HepG2 (cell line): ENCODE data around the gene MMP25. TPM values are rescaled to one million over a fixed set of nuclear protein-coding genes. Genes with fewer than 3 reads are reported as not detected.

ENCODE experiments used
- GFI1 ChIP-seq: sonication (generic); formaldehyde crosslinking; IDR thresholded peaks from 2 replicates; pipeline ENCODE4 v1.5.0; 2020; ENCODE audit warnings: missing genetic modification reagents, mild to moderate bottlenecking, borderline replicate concordance
- IKZF4 ChIP-seq: sonication (generic); formaldehyde crosslinking; IDR thresholded peaks from 2 replicates; pipeline ENCODE4 v1.5.1; 2020; ENCODE audit warnings: borderline replicate concordance, mild to moderate bottlenecking, low read depth, missing genetic modification reagents; ENCODE audit errors: not compliant biosample characterization
- KLF9 ChIP-seq: IDR thresholded peaks from 2 replicates; pipeline ENCODE4 v1.6.1; 2016; ENCODE audit warnings: low read depth
- MAZ ChIP-seq, 2 experiments: sonication (generic) in 1 of 2; formaldehyde crosslinking in 1 of 2; IDR thresholded peaks; 2 replicates each; pipeline versions ENCODE4 v1.5.0 to v1.6.1; 2012 to 2020; ENCODE audit warnings: low read depth in 2 of 2, mild to moderate bottlenecking in 2 of 2, borderline replicate concordance in 1 of 2, improper control_type of control experiment in 1 of 2, low read length in 1 of 2, missing genetic modification reagents in 1 of 2, moderate library complexity in 1 of 2
- NFIB ChIP-seq: sonication (generic); formaldehyde crosslinking; IDR thresholded peaks from 2 replicates; pipeline ENCODE4 v1.9.0; 2021; ENCODE audit warnings: missing genetic modification reagents, mild to moderate bottlenecking, borderline replicate concordance
- SETDB1 ChIP-seq: sonication (generic); formaldehyde crosslinking; IDR thresholded peaks from 2 replicates; pipeline ENCODE4 v1.5.1; 2020; ENCODE audit warnings: missing genetic modification reagents, mild to moderate bottlenecking, borderline replicate concordance
- SIX4 ChIP-seq: sonication (generic); formaldehyde crosslinking; IDR thresholded peaks from 2 replicates; pipeline ENCODE4 v1.4.0; 2020; ENCODE audit warnings: missing genetic modification reagents
- SMAD9 ChIP-seq: sonication (generic); formaldehyde crosslinking; IDR thresholded peaks from 2 replicates; pipeline ENCODE4 v1.5.1; 2020; ENCODE audit warnings: mild to moderate bottlenecking, missing genetic modification reagents
- TCF12 ChIP-seq, 2 experiments: fragments of 450-650 bp in 1 of 2; sonication (generic) in 1 of 2; formaldehyde crosslinking in 1 of 2; IDR thresholded peaks; 2 replicates each; pipeline versions ENCODE4 v1.6.1 to v1.8.0; 2017 to 2022; ENCODE audit warnings: antibody characterized with exemption in 1 of 2, mild to moderate bottlenecking in 1 of 2, missing genetic modification reagents in 1 of 2, moderate library complexity in 1 of 2
- ZBTB46 ChIP-seq: sonication (generic); formaldehyde crosslinking; IDR thresholded peaks from 2 replicates; pipeline ENCODE4 v1.4.0; 2020; ENCODE audit warnings: mild to moderate bottlenecking, missing genetic modification reagents, borderline replicate concordance
- ZBTB8A ChIP-seq: sonication (generic); formaldehyde crosslinking; IDR thresholded peaks from 2 replicates; pipeline ENCODE4 v1.4.0; 2020; ENCODE audit warnings: mild to moderate bottlenecking, low read depth, missing genetic modification reagents, borderline replicate concordance
- ZFP82 ChIP-seq: sonication (generic); formaldehyde crosslinking; IDR thresholded peaks from 2 replicates; pipeline ENCODE4 v1.5.1; 2020; ENCODE audit warnings: mild to moderate bottlenecking, missing genetic modification reagents, borderline replicate concordance
- ZFYVE20 ChIP-seq: sonication (generic); formaldehyde crosslinking; IDR thresholded peaks from 2 replicates; pipeline ENCODE4 v1.8.0; 2023; ENCODE audit warnings: low read depth, mild to moderate bottlenecking, moderate library complexity, missing genetic modification reagents, borderline replicate concordance
- ZNF10 ChIP-seq: sonication (generic); formaldehyde crosslinking; IDR thresholded peaks from 2 replicates; pipeline ENCODE4 v1.4.0; 2020; ENCODE audit warnings: mild to moderate bottlenecking, low read depth, missing genetic modification reagents, borderline replicate concordance
- ZNF350 ChIP-seq: sonication (generic); formaldehyde crosslinking; IDR thresholded peaks from 2 replicates; pipeline ENCODE4 v1.4.0; 2020; ENCODE audit warnings: mild to moderate bottlenecking, low read depth, missing genetic modification reagents, borderline replicate concordance
- ZNF75D ChIP-seq: sonication (generic); formaldehyde crosslinking; IDR thresholded peaks from 2 replicates; pipeline ENCODE4 v1.8.1; 2023; ENCODE audit warnings: missing genetic modification reagents, mild to moderate bottlenecking, borderline replicate concordance
- ZNF777 ChIP-seq: sonication (generic); formaldehyde crosslinking; IDR thresholded peaks from 2 replicates; pipeline ENCODE4 v1.4.0; 2020; ENCODE audit warnings: missing genetic modification reagents
- polyA plus RNA-seq, 8 experiments: library from polyadenylated mRNA; depleted of rRNA in 3 of 8; stranded (reverse) in 7 of 8; unstranded in 1 of 8; fragments of >200 nt; fragmentation: Illumina TruSeq in 4 of 8; extraction: Trizol in 4 of 8; gene quantifications; 2 replicates each; pipeline versions ENCODE4 v1.2.1 to v1.2.3, GENCODE V29; 2011 to 2016; ENCODE audit warnings: low read depth in 4 of 8, missing spikeins in 1 of 8, mixed read lengths in 1 of 8; ENCODE audit not compliant: insufficient read depth in 1 of 8
- total RNA-seq, 5 experiments: library from RNA; depleted of rRNA; stranded (reverse); fragments of >200 nt; fragmentation: Illumina TruSeq; extraction: Trizol; gene quantifications; 2 replicates each; pipeline ENCODE4 v1.2.3, GENCODE V29; 2016; ENCODE audit warnings: low read depth in 1 of 5
- TF ChIP-seq, protein P1 (sequence below): sonication (generic); formaldehyde crosslinking; IDR thresholded peaks from 2 replicates; pipeline ENCODE4 v1.5.0; 2020; ENCODE audit warnings: mild to moderate bottlenecking, missing genetic modification reagents, borderline replicate concordance
- TF ChIP-seq, protein P2 (sequence below): sonication (generic); formaldehyde crosslinking; IDR thresholded peaks from 2 replicates; pipeline ENCODE4 v1.4.0; 2020; ENCODE audit warnings: missing genetic modification reagents, borderline replicate concordance

MMP25 gene
- total and polyA plus RNA-seq, 2 of the 13 experiments (the other 11 are each of a cell fraction or from before 2014, with no cell fraction given): 0.04 to 0.08 TPM

DNA sequence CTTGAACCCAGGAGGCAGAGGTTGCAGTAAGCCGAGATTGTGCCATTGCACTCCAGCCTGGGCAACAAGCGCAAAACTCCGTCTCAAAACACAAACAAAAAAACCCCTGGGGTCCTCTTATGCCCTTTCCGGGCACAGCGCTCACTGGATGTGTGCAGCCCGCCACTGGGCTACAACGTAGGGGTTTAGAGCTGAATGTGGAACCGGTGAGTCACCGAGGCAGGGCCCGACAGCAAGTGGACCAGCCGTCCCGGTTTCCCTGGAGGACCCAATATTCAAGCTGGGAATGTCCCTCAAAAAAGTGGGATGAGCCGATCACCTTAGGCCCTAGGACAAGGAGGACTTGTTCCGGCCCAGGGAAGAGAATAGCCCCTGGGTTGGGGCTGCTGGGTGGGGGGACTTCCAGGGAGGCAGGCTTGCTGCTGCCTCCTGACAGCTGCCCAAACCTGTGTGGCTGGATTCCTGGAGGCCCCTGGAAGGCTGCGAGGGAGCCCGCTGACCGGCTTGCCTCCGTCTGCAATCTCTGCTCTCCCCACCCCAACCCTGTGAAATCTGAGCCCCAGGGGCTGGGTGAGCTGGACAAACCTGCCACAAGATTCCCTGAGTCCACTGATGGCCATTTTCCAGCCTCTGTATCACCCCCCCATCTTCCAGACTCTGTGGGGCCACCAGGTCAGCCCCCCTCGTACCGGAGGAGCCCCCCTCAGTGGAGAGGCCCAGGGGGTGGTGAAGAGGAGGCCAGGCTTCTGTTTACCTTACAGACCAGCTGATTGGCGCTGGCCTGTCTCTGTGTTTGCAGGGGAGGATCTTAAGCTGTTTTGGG, 36.6 kb upstream of the MMP25 start (continued):
- TF ChIP-seq ZNF350 (CRISPR knock-in tag): no peak
- no peak for TF ChIP-seq ZNF10 (CRISPR knock-in tag)
- 0 out of 2 replicates have a peak, but pooled peaks have one; percentile 30 for TF ChIP-seq ZNF777 (CRISPR knock-in tag)
- TF ChIP-seq MAZ (IDR thresholded peaks at IDR 0.05; ENCODE audit: borderline replicate concordance, low read depth, low read length): no peak
- no peak for TF ChIP-seq MAZ (CRISPR knock-in tag; IDR thresholded peaks at IDR 0.05; ENCODE audit: low read depth)
- TF ChIP-seq ZNF75D: no peak
- TF ChIP-seq, protein P1, sequence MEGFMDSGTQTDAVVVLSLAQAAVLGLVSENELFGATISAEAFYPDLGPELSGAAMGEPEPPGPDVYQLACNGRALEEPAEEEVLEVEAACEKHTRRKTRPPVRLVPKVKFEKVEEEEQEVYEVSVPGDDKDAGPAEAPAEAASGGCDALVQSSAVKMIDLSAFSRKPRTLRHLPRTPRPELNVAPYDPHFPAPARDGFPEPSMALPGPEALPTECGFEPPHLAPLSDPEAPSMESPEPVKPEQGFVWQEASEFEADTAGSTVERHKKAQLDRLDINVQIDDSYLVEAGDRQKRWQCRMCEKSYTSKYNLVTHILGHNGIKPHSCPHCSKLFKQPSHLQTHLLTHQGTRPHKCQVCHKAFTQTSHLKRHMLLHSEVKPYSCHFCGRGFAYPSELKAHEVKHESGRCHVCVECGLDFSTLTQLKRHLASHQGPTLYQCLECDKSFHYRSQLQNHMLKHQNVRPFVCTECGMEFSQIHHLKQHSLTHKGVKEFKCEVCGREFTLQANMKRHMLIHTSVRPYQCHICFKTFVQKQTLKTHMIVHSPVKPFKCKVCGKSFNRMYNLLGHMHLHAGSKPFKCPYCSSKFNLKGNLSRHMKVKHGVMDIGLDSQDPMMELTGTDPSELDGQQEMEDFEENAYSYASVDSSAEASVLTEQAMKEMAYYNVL (CRISPR knock-in tag): no peak; the same call in 1 of the 2 replicates
- peak; percentile 78; the same call in 1 of the 2 replicates for TF ChIP-seq SIX4 (CRISPR knock-in tag)
- no peak for TF ChIP-seq ZFYVE20 (CRISPR knock-in tag)
- no peak for TF ChIP-seq NFIB (CRISPR knock-in tag)
- TF ChIP-seq ZBTB46 (CRISPR knock-in tag): no peak
- no peak for TF ChIP-seq KLF9
- peak; percentile 88 for TF ChIP-seq GFI1 (CRISPR knock-in tag)
- TF ChIP-seq TCF12 (IDR thresholded peaks at IDR 0.05): no peak
- no peak for TF ChIP-seq TCF12 (CRISPR knock-in tag; IDR thresholded peaks at IDR 0.05)
- TF ChIP-seq ZBTB8A (CRISPR knock-in tag): no peak
- peak; percentile 60; the same call in 1 of the 2 replicates for TF ChIP-seq ZFP82 (CRISPR knock-in tag)
- TF ChIP-seq, protein P2, sequence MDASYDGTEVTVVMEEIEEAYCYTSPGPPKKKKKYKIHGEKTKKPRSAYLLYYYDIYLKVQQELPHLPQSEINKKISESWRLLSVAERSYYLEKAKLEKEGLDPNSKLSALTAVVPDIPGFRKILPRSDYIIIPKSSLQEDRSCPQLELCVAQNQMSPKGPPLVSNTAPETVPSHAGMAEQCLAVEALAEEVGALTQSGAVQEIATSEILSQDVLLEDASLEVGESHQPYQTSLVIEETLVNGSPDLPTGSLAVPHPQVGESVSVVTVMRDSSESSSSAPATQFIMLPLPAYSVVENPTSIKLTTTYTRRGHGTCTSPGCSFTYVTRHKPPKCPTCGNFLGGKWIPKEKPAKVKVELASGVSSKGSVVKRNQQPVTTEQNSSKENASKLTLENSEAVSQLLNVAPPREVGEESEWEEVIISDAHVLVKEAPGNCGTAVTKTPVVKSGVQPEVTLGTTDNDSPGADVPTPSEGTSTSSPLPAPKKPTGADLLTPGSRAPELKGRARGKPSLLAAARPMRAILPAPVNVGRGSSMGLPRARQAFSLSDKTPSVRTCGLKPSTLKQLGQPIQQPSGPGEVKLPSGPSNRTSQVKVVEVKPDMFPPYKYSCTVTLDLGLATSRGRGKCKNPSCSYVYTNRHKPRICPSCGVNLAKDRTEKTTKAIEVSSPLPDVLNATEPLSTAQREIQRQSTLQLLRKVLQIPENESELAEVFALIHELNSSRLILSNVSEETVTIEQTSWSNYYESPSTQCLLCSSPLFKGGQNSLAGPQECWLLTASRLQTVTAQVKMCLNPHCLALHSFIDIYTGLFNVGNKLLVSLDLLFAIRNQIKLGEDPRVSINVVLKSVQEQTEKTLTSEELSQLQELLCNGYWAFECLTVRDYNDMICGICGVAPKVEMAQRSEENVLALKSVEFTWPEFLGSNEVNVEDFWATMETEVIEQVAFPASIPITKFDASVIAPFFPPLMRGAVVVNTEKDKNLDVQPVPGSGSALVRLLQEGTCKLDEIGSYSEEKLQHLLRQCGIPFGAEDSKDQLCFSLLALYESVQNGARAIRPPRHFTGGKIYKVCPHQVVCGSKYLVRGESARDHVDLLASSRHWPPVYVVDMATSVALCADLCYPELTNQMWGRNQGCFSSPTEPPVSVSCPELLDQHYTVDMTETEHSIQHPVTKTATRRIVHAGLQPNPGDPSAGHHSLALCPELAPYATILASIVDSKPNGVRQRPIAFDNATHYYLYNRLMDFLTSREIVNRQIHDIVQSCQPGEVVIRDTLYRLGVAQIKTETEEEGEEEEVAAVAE (CRISPR knock-in tag): no peak
- no peak for TF ChIP-seq SMAD9 (CRISPR knock-in tag)
- no peak for TF ChIP-seq IKZF4 (CRISPR knock-in tag)
- no peak for TF ChIP-seq SETDB1 (CRISPR knock-in tag)
